ENCODE data around the gene SRC.

The SRC gene

DNA sequence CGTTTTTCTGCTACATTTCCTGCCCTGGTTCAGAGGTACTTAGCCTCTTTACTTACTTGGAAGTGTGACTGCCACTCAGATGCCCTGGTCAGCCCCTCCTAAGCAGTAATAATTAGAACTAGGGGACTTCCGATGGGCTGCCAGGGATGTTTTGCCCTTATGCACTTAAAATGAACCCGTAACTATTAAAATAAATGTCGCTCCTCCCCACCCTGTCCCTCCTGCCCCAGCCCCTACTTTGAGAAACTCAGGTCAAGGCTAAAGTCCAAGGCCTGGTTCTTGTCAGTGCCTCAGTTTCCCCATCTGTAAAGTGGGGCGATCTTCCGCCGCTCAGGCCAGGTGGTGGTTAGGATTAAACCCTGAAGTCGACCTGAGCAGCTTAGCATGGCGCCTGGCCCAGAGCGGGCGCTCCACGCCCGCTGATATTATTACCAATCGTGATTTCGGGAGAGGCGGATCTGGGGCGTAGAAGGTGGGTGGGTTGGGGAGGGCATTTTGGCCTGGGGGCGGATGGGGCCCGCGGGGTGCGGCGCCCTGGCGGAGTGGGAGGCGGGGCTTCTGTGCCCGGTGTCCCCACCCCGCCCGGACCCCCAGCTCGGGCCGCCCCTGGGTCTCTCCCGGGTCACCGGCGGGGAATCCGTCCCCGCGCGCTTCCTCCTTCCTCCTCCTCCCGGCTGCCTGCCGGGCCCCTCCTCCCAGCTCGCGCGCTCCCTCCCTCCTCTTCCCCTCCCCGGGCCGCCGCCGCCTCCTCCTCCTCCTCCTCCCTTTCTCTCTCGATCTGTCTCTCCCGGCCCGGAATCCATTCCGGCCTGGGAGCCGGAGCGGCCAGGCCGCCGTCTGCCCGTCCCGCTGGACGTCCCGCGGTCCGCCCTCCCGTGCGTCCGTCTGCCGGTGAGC, at the start of gene SRC:
Gene SRC (plus strand): TSS at position 802 of the 897 bp plus-strand sequence. CDS start 38,014 bp downstream, outside the sequence.
- in situ Hi-C loops (cut with MboI; ENCODE audit: low sequenced_read_pairs): no loop called here

- in situ Hi-C loops (cut with MboI; ENCODE audit: low sequenced_read_pairs): no loop called here
Measured at GRCh38 chr20:37296371-37296770, 49.6 kb upstream of the SRC start.

DNA sequence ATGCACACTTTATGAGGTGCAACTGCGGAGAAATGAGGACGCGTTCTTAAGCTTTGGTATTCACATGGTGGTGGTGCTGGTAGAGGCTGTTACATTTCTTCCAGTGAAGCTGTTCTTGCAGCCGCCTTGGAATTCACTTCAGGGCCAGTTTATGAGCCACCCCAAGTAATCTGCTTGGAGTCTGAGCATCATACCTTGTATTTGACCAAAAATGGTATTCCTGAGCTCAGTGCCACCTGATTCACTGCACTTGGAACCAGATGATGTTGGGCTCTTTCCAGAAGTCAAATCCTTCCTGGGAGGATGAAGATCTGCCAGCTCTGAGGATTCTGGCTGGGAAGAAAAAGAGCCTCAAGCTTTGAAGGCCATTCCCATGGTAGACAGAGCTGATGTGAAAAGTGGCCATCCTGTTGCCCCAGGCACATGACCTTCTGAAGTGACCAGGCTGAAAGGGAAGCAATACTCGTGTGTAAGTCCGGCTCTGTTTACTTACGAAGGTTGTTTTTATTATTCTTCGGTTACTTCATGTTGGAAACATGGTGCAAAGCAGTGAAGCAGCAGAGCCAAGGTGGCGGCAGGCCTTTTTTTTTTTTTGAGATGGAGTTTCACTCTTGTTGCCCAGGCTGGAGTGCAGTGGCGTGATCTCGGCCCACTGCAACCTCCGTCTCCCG, 48.7 kb upstream of the SRC start:
- in situ Hi-C loops (cut with MboI; ENCODE audit: low sequenced_read_pairs): no loop called here

GRCh38 chr20:37298190-37298939, 47.6 kb upstream of the SRC start:
- in situ Hi-C loops (cut with MboI; ENCODE audit: low sequenced_read_pairs): no loop called here

- in situ Hi-C loops (cut with MboI; ENCODE audit: low sequenced_read_pairs): no loop called here
Measured at GRCh38 chr20:37299718-37300528, 46.0 kb upstream of the SRC start.

DNA sequence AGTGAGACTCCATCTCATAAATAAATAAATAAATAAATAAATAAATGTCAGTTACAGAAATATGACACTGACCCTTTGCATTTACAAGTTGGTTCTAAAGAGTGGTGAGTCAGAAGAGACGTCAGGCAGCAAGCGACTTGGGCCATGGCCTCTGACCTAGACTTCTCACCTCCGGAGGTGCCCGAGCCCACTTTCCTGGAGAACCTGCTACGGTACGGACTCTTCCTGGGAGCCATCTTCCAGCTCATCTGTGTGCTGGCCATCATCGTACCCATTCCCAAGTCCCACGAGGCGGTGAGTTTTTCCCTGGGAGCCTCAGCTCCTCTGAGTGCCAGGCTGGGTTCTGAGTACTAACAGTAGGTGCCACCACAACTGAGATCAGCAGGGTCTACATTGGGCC, 44.8 kb upstream of the SRC start:
- in situ Hi-C loops (cut with MboI; ENCODE audit: low sequenced_read_pairs): no loop called here

DNA sequence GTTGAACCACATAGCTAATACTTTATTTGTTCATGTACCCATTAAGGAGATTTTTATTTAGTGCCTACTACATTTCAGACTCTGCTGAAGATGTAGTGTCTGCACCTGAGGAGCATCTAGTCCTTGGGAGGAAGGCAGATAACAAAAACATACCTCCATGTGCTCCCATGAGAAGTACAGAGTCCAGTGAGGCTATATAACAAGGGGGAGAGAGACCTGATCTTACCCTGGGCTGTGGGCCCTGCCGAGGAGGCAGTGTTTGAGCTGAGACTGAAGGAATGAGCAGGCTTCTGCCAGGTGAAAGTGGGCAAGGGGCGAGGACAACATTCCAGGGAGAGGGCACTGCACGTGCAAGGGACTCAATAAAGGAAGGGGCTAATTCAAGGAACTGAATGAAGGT, 44.4 kb upstream of the SRC start:
- in situ Hi-C loops (cut with MboI; ENCODE audit: low sequenced_read_pairs): no loop called here

DNA sequence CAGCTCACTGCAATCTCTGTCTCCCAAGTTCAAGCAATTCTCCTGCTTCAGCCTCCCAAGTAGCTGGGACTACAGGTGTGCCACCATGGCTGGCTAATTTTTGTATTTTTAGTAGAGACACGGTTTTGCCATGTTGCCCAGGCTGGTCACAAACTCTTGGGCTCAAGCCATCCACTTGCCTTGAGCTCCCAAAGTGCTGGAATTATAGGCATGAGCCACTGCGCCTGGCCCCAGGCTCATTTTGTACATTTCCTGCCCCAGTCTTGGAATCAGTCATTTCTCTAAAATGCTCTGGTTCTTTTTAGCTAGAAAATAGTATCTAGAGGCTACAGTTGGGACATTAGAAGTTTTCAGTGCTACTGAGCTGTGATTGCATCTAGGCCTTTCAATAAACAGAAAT, 43.0 kb upstream of the SRC start:
- in situ Hi-C loops (cut with MboI; ENCODE audit: low sequenced_read_pairs): no loop called here

DNA sequence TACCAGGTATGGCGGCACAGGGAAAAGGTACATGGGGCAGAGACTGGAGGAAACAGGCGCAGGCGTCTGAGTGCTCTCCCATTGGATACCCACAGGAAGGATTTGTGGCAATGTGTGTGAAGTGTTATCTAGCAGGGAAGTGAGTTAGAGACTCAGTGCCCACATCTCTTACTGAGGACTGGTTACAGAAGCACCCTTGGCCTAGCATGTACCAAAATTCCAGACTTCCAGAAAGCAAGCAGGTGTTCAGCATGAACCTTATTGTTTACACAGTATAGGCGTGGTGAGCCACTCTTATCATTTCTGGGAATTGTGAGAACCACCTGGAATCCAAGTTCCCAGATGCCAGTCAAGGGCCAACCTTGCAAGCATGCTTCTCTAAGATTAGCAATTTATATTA, 42.3 kb upstream of the SRC start:
- in situ Hi-C loops (cut with MboI; ENCODE audit: low sequenced_read_pairs): no loop called here

DNA sequence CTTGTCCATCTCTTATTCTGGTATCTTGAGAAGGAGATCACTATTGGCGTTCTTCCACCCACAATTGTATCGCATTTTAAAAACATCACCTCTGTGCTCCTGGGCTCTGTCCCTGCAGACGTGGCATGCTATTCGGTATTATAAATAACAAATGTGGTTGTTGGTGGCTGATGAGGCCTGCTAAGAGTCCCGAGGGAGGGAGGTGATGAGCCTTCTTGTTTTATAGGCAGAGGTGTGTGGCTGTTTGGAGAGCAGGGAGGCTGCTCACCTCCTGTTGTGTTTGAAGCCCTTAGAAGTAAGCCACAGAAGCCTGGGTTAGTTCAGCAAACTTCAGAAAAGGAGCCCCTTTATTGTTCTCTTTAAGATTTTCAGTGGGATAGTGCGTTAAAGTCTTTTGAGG, 40.9 kb upstream of the SRC start:
- in situ Hi-C loops (cut with MboI; ENCODE audit: low sequenced_read_pairs): no loop called here

DNA sequence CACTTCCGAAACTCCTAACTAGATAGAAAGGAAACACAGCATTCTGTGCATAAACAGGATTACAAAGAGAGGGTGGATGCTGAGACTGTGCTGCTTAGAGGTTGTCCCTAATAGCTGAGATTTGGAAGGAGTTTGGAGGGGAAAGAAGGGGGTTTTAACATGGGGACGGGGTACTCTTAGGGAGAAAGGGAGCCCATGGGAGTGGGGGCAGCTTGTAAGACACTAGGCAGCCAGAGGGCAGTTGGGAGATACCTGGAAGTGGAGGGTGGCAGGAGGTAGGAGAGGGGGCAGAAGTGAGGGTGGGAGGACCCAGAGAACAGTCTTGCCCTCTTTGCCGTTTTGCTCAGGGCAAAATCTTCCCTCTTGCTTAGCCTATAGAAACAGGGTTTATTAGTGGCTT, 40.1 kb upstream of the SRC start:
- in situ Hi-C loops (cut with MboI; ENCODE audit: low sequenced_read_pairs): no loop called here

DNA sequence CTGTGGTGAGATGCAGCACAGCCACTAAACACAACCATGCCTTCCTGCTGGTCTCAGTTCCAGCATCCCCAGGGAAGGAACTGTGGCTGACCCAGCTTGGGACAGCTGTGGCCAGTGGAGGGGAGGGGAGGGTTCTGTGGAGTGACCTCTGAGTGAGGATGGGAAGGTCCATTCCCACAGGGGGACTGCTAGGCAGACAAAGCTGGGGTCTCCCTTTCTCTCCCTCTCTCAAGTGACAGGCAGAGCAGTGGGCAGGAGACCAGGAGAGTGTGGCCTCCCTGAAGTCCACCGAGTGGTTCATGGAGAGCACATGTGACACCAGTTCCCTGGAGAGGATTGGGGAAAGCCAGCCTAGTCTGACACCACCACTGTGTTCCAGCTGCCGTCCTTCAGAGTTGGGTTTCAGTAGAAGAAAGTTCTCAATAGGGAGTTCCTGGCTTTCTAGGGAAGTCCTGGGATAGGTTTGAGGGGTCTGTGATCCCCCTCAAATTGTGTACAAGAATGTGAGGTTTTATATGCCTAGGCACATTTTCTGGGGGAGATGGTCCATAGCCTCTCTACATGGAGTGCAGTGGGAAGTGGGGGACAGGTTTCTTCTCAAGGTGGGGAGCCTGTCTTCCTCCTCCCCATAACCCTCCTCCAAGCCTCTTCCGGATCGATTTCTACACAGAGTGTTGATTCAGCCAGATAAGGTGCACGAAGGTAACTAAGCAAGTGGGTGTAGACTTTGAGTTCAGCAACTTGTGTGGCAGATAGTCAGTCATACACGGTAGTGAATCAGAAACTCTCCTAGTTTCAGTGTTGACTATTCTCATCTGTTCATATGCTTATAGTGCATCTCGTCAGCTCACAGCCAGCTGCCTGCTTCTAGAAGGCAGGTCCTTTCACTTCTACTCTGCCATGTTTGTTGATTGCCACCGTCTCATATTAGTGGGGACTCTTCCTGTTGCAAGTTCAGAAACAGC, 37.6 kb upstream of the SRC start:
- in situ Hi-C loops (cut with MboI; ENCODE audit: low sequenced_read_pairs): no loop called here

DNA sequence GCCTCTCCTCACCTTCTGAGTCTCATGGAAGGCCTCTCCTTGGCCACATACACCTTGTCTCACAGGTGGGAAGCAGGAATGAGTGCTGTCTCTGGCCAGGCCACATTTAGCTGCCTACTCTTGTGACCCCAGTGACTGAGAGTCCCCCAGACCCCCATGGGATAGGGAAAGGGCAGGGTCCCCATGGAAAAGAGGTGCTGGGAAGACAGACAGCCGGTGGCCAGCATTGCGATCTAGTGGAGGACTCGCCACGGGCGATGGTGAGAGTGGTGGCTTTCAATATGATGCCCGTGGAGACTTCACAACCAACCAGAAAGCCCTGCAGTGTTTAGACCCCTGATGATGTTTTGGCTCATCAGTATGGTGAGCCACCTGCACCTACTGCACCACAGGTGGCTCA, 36.6 kb upstream of the SRC start:
- in situ Hi-C loops (cut with MboI; ENCODE audit: low sequenced_read_pairs): no loop called here

DNA sequence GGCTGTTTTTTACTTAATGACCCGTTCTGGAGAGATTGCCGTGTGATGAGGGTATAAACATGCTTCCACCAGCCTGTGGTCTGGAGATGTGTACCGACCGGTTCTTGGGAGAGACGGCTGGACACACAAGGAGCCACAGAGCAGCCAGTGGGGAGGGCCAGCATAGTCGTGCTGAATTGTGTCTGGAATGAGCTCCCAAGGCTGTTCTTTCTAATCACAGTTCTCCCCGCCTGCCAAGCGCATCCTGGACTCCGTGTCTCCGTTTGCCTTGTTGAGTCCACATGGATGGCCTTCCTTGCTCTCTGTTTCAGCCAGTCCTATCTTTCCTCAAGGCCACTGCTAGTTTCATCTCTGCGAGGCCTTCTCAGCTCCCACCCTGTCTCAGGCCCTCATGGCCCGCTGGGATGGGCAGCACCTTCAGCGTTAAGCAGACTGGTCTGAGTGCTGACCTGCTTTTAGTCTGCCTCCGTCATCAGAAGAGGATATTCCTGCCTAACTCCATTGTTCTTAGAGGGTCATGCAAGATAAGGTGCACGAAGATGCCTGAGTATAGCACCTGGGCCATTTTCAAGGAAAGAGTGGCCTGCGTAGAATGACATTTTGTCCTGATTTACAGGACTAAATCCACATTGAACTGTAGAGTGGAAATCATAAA, 35.9 kb upstream of the SRC start:
- in situ Hi-C loops (cut with MboI; ENCODE audit: low sequenced_read_pairs): no loop called here

DNA sequence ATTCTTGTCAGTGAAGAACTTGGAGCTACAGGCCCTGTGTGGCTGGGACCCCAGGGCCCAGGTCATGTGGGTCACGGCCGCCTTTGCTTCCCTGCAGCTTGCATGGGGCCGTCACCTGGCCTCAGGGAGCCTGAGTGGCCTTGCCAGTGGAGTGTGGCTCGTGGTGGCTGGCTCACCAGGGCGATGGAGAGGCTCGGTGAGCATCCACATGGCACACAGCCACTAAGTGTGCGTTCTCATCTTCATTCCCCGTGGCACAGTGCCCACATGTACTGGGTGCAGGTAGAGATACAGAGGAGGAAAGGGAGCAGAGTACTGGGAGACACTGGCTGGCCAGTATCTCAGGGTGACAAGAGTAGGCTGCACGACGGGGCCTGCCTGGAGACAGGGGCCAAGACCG, 35.0 kb upstream of the SRC start:
- in situ Hi-C loops (cut with MboI; ENCODE audit: low sequenced_read_pairs): no loop called here

DNA sequence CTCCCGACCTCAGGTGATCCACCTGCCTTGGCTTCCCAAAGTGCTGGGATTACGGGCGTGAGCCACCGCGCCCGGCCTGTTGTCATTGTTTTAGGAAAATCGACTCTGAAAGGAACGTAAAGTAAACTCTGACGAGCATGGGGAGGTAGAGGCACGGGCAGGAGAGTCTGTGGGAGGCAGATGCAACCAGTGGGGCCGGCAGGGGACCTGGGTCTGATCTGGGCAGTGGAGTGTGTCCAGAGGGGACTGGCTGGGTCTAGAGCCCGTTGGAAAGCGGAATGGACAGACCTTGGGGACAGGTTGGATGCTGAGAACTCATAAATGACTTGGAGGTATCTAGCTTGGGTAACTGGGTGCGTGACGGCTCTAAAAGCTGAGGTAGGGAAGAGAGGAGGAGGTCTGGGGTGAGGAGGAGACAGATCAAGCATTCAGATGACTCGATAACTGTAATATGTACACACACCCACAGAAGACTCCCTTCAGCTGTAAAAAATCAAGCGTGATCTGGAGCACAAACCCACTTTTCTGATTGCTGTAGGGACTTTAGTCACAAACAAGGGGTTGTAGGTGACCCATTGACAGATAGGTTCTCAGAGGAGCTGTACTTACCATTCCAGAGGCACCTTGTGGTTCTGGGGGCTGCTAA, 34.1 kb upstream of the SRC start:
- in situ Hi-C loops (cut with MboI; ENCODE audit: low sequenced_read_pairs): no loop called here

- in situ Hi-C loops (cut with MboI; ENCODE audit: low sequenced_read_pairs): no loop called here
Measured at GRCh38 chr20:37313546-37314091, 32.3 kb upstream of the SRC start.

GRCh38 chr20:37314099-37314498, 31.8 kb upstream of the SRC start:
- in situ Hi-C loops (cut with MboI; ENCODE audit: low sequenced_read_pairs): no loop called here
